Motor neuron (in vitro differentiated cells): Measurements from ENCODE around the gene NOTO. TPM values are rescaled to one million over a fixed set of nuclear protein-coding genes. Genes with fewer than 3 reads are reported as not detected.

Experiments used
- ATAC-seq, 8 experiments: fragments of 200-7000 bp; cut with Tn5 transposase; replicated peaks in 6 of 8; 2 replicates each; pipeline ENCODE4 v1.8.0; 2021; ENCODE audit warnings: mild to moderate bottlenecking in 8 of 8, moderate library complexity in 8 of 8
- H3K27ac ChIP-seq, 2 donors: fragments of 250-450 bp; sonication (Bioruptor Pico); 2 replicates each; pipeline ENCODE4 v1.9.0; 2021; ENCODE audit warnings: antibody characterized with exemption in 2 of 2, mild to moderate bottlenecking in 2 of 2, moderate library complexity in 1 of 2
- H3K4me1 ChIP-seq, 2 donors: fragments of 250-450 bp; sonication (Bioruptor Pico); replicated peaks in 1 of 2; 2 replicates each; pipeline ENCODE4 v1.6.1; 2021; ENCODE audit warnings: antibody characterized with exemption in 2 of 2, mild to moderate bottlenecking in 2 of 2, moderate library complexity in 1 of 2
- H3K4me3 ChIP-seq, 5 donors: fragments of 250-450 bp; sonication (Bioruptor Pico); 2 replicates each; pipeline ENCODE4 v1.9.0; 2021; ENCODE audit warnings: antibody characterized with exemption in 5 of 5, mild to moderate bottlenecking in 5 of 5, moderate library complexity in 4 of 5
- WGBS, 10 experiments: fragments of 450-650 bp; shearing (Covaris generic); methylation state at CpG; one replicate each; pipeline ENCODE4 v1.0.0; 2022; 5-methylcytosine and 5-hydroxymethylcytosine counted together
- in situ Hi-C, 9 experiments: fragments of 400-800 bp; cut with MboI; loops; one replicate each; pipeline ENCODE4 v1.15.0; 2021; ENCODE audit warnings: low sequenced_read_pairs in 9 of 9, low pct_unique_long_range_greater_than_20kb in 2 of 9; ENCODE audit not compliant: unreplicated experiment in 9 of 9
- total RNA-seq, 8 experiments: library from RNA; unstranded; fragments of 300-600 nt; gene quantifications; 2 replicates each; pipeline versions ENCODE4 v1.2.3 to v1.2.4, GENCODE V29; 2022

NOTO gene
- total RNA-seq, 8 experiments from 2014 or later: 0.13 to 0.70 (median 0.16) TPM; not detected in 1

- no peak overlapping the region for H3K4me3 ChIP-seq
- H3K27ac ChIP-seq: no peak overlapping the region
- ATAC-seq: no peak
- in situ Hi-C loops: no loop called here
- H3K4me1 ChIP-seq: no peaks in the 10 kb centered on the region
- 58 to 87% (median 73%) methylated on average over 1 to 3 of the region's 3 CpGs; no CpG with 5 or more reads in 6 of the 10 experiments for WGBS, 10 experiments
Measured at GRCh38 chr2:73227086-73227485, 24.7 kb downstream of the NOTO start.

GRCh38 chr2:73228631-73229030, 26.3 kb downstream of the NOTO start:
- no peak for ATAC-seq
- Histone ChIP-seq H3K4me1 (peaks cover 0 to 2% of the 10 kb centered on the region in 2 donors), H3K27ac (no peak overlapping the region), H3K4me3 (no peak overlapping the region)
- 40 to 100% (median 91%) methylated on average over 1 to 6 of the region's 14 CpGs; no CpG with 5 or more reads in 2 of the 10 experiments for WGBS, 10 experiments
- in situ Hi-C loops: no loop called here

DNA sequence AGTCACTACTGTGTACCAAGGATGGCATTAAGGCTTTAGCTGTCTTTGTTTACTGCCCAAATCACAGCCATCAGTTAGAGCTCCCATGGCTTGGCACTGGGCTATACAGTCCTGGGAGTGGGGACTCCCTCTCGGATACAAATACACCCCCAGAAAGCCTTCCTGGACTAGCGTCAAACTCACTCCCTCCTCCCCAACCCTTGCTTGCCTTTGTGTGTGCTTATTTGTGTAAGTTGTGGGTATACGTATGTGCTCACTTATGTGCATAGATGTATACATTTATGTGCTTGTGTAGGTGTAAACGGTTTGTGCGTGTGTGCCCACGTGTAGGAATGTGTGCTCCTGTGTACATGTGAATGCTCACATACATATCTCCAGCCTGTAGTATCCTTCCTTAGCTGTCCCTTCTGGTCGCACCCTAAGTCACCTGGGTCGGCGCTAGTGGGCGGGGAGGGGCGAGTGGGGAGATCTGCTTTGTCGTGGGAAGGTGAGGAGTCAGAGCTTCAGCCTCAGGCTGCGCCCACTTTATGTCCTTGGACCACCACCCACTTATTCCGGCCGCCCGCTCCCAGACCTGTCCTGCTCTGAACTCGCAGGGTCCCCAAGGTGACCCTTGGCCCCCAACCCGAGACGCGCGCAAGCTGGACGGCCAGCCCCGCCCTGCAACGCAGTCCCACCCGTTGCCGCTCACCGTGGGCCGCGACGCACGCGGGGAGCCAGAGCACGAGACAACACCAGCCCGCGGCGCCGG, 30.2 kb downstream of the NOTO start:
- Histone ChIP-seq H3K4me1 (peaks cover 8% of the 10 kb centered on the region in 2 donors), H3K4me3 (peak overlapping the region; percentile 54 to 87 (median 82)), H3K27ac (peak overlapping the region; percentile 3 to 63)
- in situ Hi-C loops: no loop called here
- ATAC-seq: peak in 5 of 8 experiments; percentile 0 to 4 (median 1)
- WGBS, 10 experiments: 0 to 40% (median 14%) methylated on average over 1 to 15 of the region's 37 CpGs; no CpG with 5 or more reads in 4 of the 10 experiments

- in situ Hi-C loops: no loop called here
- Histone ChIP-seq H3K4me3 (peak within 1 kb of the TSS; percentile 75 to 97 (median 86)), H3K27ac (peak within 1 kb of the TSS; percentile 84 to 90), H3K4me1 (peaks cover 8 to 14% of the 10 kb centered on the region in 2 donors)
- WGBS, 10 experiments: 0% methylated on average over 3 to 15 of the region's 67 CpGs; no CpG with 5 or more reads in 4 of the 10 experiments
- ATAC-seq: peak; percentile 81 to 91 (median 88)
Measured at GRCh38 chr2:73233154-73233931, 31.0 kb downstream of the NOTO start, which contains the start of gene PRADC1. Gene PRADC1 (minus strand): TSS chr2:73233239. CDS start chr2:73233160, 79 bp downstream.

GRCh38 chr2:73233932-73234832, 31.8 kb downstream of the NOTO start, which contains the start of gene CCT7:
Gene CCT7 (plus strand): TSS chr2:73234308. CDS start chr2:73234379, 71 bp downstream.
- Histone ChIP-seq H3K27ac (peak within 1 kb of the TSS; percentile 84 to 90), H3K4me1 (peaks cover 8 to 14% of the 10 kb centered on the region in 2 donors)

GRCh38 chr2:73235315-73236028, 33.1 kb downstream of the NOTO start:
- 53 to 80% (median 64%) methylated on average over 3 to 10 of the region's 11 CpGs; no CpG with 5 or more reads in 1 of the 10 experiments for WGBS, 10 experiments
- no peak overlapping the region for H3K27ac ChIP-seq
- H3K4me1 ChIP-seq: peaks cover 8 to 14% of the 10 kb centered on the region in 2 donors
- no peak for ATAC-seq
- H3K4me3 ChIP-seq: peak overlapping the region; percentile 75 to 97 (median 86)
- in situ Hi-C loops: no loop called here

More at GRCh38 chr2:73233932-73234832, 31.8 kb downstream of the NOTO start, which contains the start of gene CCT7:
- ATAC-seq: peak; percentile 50 to 69 (median 55)
- in situ Hi-C loops: no loop called here
- 0 to 4% (median 1%) methylated on average over 1 to 43 of the region's 69 CpGs; no CpG with 5 or more reads in 1 of the 10 experiments for WGBS, 10 experiments
- peak within 1 kb of the TSS; percentile 75 to 97 (median 86) for H3K4me3 ChIP-seq

GRCh38 chr2:73237168-73237567, 34.8 kb downstream of the NOTO start:
- Histone ChIP-seq H3K4me3 (no peak overlapping the region), H3K4me1 (peaks cover 8 to 14% of the 10 kb centered on the region in 2 donors), H3K27ac (no peak overlapping the region)
- ATAC-seq: no peak
- in situ Hi-C loops: no loop called here
- WGBS, 10 experiments: 20 to 100% (median 40%) methylated on average over 1 of the region's 1 CpG; no CpG with 5 or more reads in 7 of the 10 experiments

- no peak overlapping the region for H3K4me3 ChIP-seq
- WGBS, 10 experiments: 27 to 96% (median 60%) methylated on average over 1 to 3 of the region's 3 CpGs; no CpG with 5 or more reads in 1 of the 10 experiments
- H3K4me1 ChIP-seq: peaks cover 6 to 14% of the 10 kb centered on the region in 2 donors
- ATAC-seq: no peak
- H3K27ac ChIP-seq: peak overlapping the region in 1 of 2 donors; percentile 64
- in situ Hi-C loops: no loop called here
Measured at GRCh38 chr2:73238149-73238548, 35.8 kb downstream of the NOTO start.

GRCh38 chr2:73238976-73239375, 36.6 kb downstream of the NOTO start:
- WGBS, 10 experiments: 83 to 100% (median 94%) methylated on average over 1 of the region's 1 CpG; no CpG with 5 or more reads in 4 of the 10 experiments
- ATAC-seq: no peak
- peaks cover 6 to 14% of the 10 kb centered on the region in 2 donors for H3K4me1 ChIP-seq
- in situ Hi-C loops: no loop called here
- H3K27ac ChIP-seq: no peak overlapping the region
- H3K4me3 ChIP-seq: no peak overlapping the region

GRCh38 chr2:73239776-73240175, 37.4 kb downstream of the NOTO start:
- no peak for ATAC-seq
- H3K4me1 ChIP-seq: peaks cover 6 to 14% of the 10 kb centered on the region in 2 donors
- no peak overlapping the region for H3K27ac ChIP-seq
- H3K4me3 ChIP-seq: no peak overlapping the region
- in situ Hi-C loops: no loop called here
- 40 to 90% (median 79%) methylated on average over 1 to 2 of the region's 3 CpGs; no CpG with 5 or more reads in 2 of the 10 experiments for WGBS, 10 experiments

DNA sequence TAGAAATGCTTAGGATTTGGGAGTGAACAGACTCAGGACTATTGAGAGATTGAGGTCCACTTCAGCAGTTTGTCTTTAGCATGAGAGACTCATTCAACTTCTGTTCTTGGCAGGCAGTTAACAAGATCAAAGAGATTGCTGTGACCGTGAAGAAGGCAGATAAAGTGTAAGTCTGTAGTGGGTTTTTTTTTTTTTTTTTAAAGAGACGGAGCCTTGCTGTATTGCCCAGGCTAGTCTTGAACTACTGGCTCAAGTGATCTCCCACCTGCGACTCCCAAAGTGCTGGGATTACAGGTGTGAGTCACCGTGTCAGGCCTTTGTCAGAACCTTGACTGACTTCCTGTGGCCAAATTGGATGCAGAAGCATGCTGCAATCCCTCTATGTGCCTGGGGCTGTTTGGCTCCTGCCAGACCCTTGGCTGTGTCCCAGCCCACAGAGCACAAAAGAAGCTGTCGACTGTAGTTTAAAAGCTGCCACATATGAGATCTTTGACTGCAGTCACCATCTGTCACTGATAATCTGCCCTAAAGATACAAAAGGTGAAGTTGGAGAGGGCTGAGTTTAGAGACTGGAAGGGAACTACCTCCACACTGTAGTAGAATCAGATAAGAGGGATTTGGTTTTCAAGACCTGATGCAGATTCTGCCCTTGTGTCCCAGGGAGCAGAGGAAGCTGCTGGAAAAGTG, 41.7 kb downstream of the NOTO start:
- in situ Hi-C loops: no loop called here
- no peak overlapping the region for H3K27ac ChIP-seq
- H3K4me1 ChIP-seq: no peaks in the 10 kb centered on the region
- peak in 3 of 8 experiments; percentile 82 to 97 (median 89) for ATAC-seq
- no peak overlapping the region for H3K4me3 ChIP-seq
- WGBS, 10 experiments: 50 to 90% (median 66%) methylated on average over 1 to 4 of the region's 5 CpGs; no CpG with 5 or more reads in 2 of the 10 experiments
